HL-60 (cell line): ENCODE data around the gene TRAF7.

ENCODE experiments used
- GABPA ChIP-seq: IDR thresholded peaks from 2 replicates; pipeline ENCODE4 v1.6.1; 2012; ENCODE audit warnings: low read depth
- POLR2AphosphoS5 ChIP-seq: IDR thresholded peaks from 2 replicates; pipeline ENCODE4 v1.6.1; 2012; ENCODE audit warnings: low read depth
- TF ChIP-seq, protein P1 (sequence below): IDR thresholded peaks from one replicate; pipeline ENCODE4 v1.5.1; 2011; ENCODE audit warnings: low read length, control low read depth, inconsistent platforms; ENCODE audit not compliant: insufficient read depth

DNA sequence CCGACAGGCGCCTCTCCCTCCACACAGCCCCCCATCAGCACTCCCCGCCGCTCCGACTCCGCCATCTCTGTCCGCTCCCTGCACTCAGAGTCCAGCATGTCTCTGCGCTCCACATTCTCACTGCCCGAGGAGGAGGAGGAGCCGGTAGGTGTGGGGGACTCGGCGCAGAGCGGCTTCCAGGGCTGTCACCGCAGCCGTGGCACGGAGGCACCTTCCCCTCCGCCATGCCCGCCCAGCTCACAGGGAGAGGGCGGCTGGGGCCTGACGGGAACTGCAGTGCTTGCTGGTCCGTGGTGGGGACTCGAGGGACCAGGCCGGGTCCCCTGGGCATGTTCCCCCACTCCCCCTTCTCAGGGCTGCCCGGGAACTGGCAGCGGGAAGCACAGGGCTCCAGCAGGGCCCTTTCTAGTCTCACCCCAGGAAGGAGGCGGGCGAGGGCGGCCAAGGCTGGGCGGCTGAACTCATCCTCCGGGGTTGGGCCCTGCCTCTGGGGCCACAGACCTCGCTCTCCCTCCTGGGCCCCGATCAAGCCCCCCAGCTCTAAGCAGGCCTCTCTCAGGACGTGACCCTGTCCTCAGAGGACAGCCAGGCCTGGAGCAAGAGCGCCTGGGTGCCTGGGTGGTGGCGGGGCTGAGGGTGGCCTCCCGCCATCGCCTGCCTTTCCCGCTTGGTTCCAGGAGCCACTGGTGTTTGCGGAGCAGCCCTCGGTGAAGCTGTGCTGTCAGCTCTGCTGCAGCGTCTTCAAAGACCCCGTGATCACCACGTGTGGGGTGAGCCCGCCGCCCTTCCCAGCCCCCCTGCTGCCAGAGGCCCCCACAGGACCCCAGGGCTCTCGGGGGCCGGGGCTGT lies 15.2 kb downstream of the TRAF7 start:
- TF ChIP-seq, protein P1, sequence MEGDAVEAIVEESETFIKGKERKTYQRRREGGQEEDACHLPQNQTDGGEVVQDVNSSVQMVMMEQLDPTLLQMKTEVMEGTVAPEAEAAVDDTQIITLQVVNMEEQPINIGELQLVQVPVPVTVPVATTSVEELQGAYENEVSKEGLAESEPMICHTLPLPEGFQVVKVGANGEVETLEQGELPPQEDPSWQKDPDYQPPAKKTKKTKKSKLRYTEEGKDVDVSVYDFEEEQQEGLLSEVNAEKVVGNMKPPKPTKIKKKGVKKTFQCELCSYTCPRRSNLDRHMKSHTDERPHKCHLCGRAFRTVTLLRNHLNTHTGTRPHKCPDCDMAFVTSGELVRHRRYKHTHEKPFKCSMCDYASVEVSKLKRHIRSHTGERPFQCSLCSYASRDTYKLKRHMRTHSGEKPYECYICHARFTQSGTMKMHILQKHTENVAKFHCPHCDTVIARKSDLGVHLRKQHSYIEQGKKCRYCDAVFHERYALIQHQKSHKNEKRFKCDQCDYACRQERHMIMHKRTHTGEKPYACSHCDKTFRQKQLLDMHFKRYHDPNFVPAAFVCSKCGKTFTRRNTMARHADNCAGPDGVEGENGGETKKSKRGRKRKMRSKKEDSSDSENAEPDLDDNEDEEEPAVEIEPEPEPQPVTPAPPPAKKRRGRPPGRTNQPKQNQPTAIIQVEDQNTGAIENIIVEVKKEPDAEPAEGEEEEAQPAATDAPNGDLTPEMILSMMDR, result no peak
- TF ChIP-seq GABPA (no peak), POLR2AphosphoS5 (no peak)
